Kidney epithelial cell (primary cell): ENCODE data around the gene SESN2. TPM values are rescaled to one million over a fixed set of nuclear protein-coding genes. Genes with fewer than 3 reads are reported as not detected.

Source experiments
- DNase-seq: peaks from one replicate; pipeline ENCODE4 v3.0.0-alpha.2; 2010; ENCODE audit warnings: low read depth
- H3K27me3 ChIP-seq: 2 replicates; pipeline ENCODE4 v1.6.0; 2011; ENCODE audit warnings: low read length; ENCODE audit not compliant: control insufficient read depth, insufficient read depth
- H3K36me3 ChIP-seq: 2 replicates; pipeline ENCODE4 v1.5.1; 2011; ENCODE audit warnings: low read length; ENCODE audit not compliant: control insufficient read depth, insufficient read depth
- H3K4me3 ChIP-seq: 2 replicates; pipeline ENCODE4 v1.5.1; 2011; ENCODE audit warnings: low read depth, mild to moderate bottlenecking, control low read depth, low read length
- CTCF ChIP-seq: IDR thresholded peaks from 2 replicates; pipeline ENCODE4 v1.5.1; 2011; ENCODE audit warnings: mild to moderate bottlenecking, moderate library complexity, low read length, control low read depth, inconsistent platforms; ENCODE audit not compliant: insufficient read depth, poor library complexity, severe bottlenecking
- total RNA-seq: library from RNA; depleted of rRNA; stranded (reverse); fragments of >200 nt; gene quantifications from 2 replicates; pipeline ENCODE4 v1.2.3, GENCODE V29; 2015

Gene SESN2
- total RNA-seq, 1 donor from 2014 or later = 121 TPM

GRCh38 chr1:28265577-28265976, 6.3 kb downstream of the SESN2 start:
- no peak for TF ChIP-seq CTCF
- no peaks in the 10 kb centered on the region for H3K36me3 ChIP-seq
- no peak for DNase-seq

GRCh38 chr1:28266920-28267322, 7.6 kb downstream of the SESN2 start:
- no peaks in the 10 kb centered on the region for H3K36me3 ChIP-seq
- H3K27me3 ChIP-seq = no peaks in the 10 kb centered on the region
- TF ChIP-seq CTCF = no peak
- no peak overlapping the region for H3K4me3 ChIP-seq
- DNase-seq = no peak

More at GRCh38 chr1:28265577-28265976, 6.3 kb downstream of the SESN2 start:
- no peak overlapping the region for H3K4me3 ChIP-seq
- no peaks in the 10 kb centered on the region for H3K27me3 ChIP-seq

- H3K36me3 ChIP-seq = peaks cover 2% of the 10 kb centered on the region
- no peaks in the 10 kb centered on the region for H3K27me3 ChIP-seq
- no peak overlapping the region for H3K4me3 ChIP-seq
- TF ChIP-seq CTCF = no peak
- no peak for DNase-seq
These were observed 8.3 kb downstream of the SESN2 start for GRCh38 chr1:28267633-28268032.

GRCh38 chr1:28269529-28269928, 10.2 kb downstream of the SESN2 start:
- Histone ChIP-seq H3K4me3 (no peak overlapping the region), H3K27me3 (no peaks in the 10 kb centered on the region), H3K36me3 (peaks cover 2% of the 10 kb centered on the region)
- DNase-seq = no peak
- TF ChIP-seq CTCF = no peak

- Histone ChIP-seq H3K36me3 (peaks cover 4% of the 10 kb centered on the region), H3K4me3 (no peak overlapping the region), H3K27me3 (no peaks in the 10 kb centered on the region)
- no peak for TF ChIP-seq CTCF
- no peak for DNase-seq
These were observed 13.0 kb downstream of the SESN2 start for GRCh38 chr1:28272215-28272852.
